ENCODE measurements around the gene ZNF80. TPM values are rescaled to one million over a fixed set of nuclear protein-coding genes. Genes with fewer than 3 reads are reported as not detected.
"Not testable (repeated sequence)": the region's sequence is repeated elsewhere in the genome, so short reads cannot be mapped to it uniquely, and the experiment has no call there.

Gene ZNF80
- total RNA-seq, 2 donors from 2014 or later = not detected

DNA sequence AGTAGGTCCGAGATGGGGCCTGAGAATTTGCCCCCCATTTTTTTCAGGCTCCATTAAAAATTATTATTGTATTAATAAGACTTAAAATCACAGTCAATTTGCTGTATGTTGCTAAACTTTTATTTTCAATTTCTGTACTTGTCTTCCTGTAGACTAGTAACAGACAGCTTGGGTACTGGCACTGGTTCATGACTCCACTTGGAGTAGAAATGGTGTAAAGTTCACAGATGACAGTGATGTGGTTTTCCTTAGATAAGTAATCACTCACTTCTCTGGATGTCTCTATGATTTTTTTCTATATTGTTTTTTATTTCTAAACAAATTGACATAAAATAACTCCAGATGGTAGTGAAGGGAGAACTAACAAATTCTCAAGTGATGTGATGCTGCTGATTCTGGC lies 15.6 kb upstream of the ZNF80 start:
- Histone ChIP-seq H3K4me3 (no peak overlapping the region), H3K27ac (no peak overlapping the region), H3K36me3 (no peaks in the 10 kb centered on the region), H3K9me3 (no peaks in the 10 kb centered on the region), H3K4me1 (ENCODE audit: control insufficient read depth in 1 of 2, low read depth in 2 of 2) (no peaks in the 10 kb centered on the region), H3K27me3 (replicated peaks; ENCODE audit: insufficient read depth) (no peaks in the 10 kb centered on the region)
- ATAC-seq (ENCODE audit: insufficient number of reproducible peaks, low FRiP score, low read depth) (no peak), DNase-seq (ENCODE audit: low spot score) (no peak)
- TF ChIP-seq, protein P1, sequence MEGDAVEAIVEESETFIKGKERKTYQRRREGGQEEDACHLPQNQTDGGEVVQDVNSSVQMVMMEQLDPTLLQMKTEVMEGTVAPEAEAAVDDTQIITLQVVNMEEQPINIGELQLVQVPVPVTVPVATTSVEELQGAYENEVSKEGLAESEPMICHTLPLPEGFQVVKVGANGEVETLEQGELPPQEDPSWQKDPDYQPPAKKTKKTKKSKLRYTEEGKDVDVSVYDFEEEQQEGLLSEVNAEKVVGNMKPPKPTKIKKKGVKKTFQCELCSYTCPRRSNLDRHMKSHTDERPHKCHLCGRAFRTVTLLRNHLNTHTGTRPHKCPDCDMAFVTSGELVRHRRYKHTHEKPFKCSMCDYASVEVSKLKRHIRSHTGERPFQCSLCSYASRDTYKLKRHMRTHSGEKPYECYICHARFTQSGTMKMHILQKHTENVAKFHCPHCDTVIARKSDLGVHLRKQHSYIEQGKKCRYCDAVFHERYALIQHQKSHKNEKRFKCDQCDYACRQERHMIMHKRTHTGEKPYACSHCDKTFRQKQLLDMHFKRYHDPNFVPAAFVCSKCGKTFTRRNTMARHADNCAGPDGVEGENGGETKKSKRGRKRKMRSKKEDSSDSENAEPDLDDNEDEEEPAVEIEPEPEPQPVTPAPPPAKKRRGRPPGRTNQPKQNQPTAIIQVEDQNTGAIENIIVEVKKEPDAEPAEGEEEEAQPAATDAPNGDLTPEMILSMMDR (IDR thresholded peaks at IDR 0.05) = no peak

DNA sequence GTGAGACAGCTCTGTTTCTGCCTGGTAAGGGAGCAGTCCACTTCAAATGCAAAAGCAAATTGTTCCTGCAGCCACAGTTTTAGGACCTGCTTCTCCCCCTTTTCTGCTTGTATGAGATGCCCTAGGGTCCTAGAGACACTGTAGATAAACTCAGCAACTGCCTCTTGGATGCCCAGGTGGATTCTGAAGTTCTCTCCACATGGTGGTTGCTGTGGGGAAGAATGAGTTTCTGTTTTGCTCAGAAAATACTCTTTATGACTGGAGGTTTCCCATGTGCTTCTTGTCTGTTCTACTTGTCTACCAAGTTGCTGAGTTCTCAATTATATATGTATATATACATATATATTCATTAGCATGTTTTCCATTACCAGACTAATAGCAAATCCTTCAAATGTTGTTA lies 5.6 kb upstream of the ZNF80 start:
- no peaks in the 10 kb centered on the region for H3K9me3 ChIP-seq
- no peaks in the 10 kb centered on the region for H3K4me1 ChIP-seq (ENCODE audit: control insufficient read depth in 1 of 2, low read depth in 2 of 2)
- no peak for DNase-seq (ENCODE audit: low spot score)
- H3K4me3 ChIP-seq = no peak overlapping the region
- H3K27ac ChIP-seq = no peak overlapping the region
- H3K27me3 ChIP-seq (replicated peaks; ENCODE audit: insufficient read depth) = no peaks in the 10 kb centered on the region
- TF ChIP-seq, protein P1 (IDR thresholded peaks at IDR 0.05) = no peak
- H3K36me3 ChIP-seq = no peaks in the 10 kb centered on the region
- no peak for ATAC-seq (ENCODE audit: insufficient number of reproducible peaks, low FRiP score, low read depth)

DNA sequence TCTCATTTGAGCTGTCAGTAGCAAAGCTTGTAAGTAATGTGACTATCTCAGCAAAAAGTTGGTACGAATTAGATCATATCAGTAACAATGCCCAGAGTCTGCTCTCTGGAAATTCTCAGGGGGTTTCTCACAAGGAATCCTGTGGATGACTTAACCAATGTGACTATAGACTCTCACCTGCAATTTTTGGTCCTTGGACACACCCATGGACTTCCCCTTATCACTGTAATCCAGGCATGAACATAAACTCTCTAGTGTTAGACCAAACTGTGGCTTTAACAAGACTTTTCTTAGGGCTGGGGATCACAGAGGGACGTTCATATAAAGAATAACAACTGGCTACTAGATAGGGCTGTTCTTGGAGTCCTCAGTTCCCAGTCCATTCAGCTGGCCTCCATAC lies 3.9 kb upstream of the ZNF80 start:
- no peaks in the 10 kb centered on the region for H3K36me3 ChIP-seq
- H3K9me3 ChIP-seq = no peaks in the 10 kb centered on the region
- TF ChIP-seq, protein P1 (IDR thresholded peaks at IDR 0.05) = no peak
- DNase-seq (ENCODE audit: low spot score) = no peak
- no peak for ATAC-seq (ENCODE audit: insufficient number of reproducible peaks, low FRiP score, low read depth)
- no peak overlapping the region for H3K27ac ChIP-seq
- no peaks in the 10 kb centered on the region for H3K4me1 ChIP-seq (ENCODE audit: control insufficient read depth in 1 of 2, low read depth in 2 of 2)
- no peak overlapping the region for H3K4me3 ChIP-seq
- H3K27me3 ChIP-seq (replicated peaks; ENCODE audit: insufficient read depth) = no peaks in the 10 kb centered on the region

DNA sequence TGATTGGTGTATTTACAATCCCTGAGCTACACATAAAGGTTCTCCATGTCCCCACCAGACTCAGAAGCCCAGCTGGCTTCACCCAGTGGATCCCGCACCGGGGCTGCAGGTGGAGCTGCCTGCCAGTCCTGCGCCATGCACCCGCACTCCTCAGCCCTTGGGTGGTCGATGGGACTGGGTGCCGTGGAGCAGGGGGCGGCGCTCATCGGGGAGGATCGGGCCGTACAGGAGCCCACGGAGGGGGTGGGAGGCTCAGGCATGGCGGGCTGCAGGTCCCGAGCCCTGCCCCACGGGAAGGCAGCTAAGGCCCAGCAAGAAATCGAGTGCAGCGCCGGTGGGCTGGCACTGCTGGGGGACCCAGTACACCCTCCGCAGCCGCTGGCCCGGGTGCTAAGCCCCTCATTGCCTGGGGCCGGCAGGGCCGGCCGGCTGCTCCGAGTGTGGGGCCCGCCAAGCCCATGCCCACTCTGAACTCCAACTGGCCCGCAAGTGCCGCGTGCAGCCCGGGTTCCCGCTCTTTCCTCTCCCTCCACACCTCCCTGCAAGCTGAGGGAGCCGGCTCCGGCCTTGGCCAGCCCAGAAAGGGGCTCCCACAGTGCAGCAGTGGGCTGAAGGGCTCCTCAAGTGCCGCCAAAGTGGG lies 888 bp upstream of the ZNF80 start:
- H3K4me3 ChIP-seq; DNase-seq (ENCODE audit: low spot score); H3K36me3 ChIP-seq; ATAC-seq (ENCODE audit: insufficient number of reproducible peaks, low FRiP score, low read depth); H3K4me1 ChIP-seq (ENCODE audit: control insufficient read depth in 1 of 2, low read depth in 2 of 2); H3K27me3 ChIP-seq (replicated peaks; ENCODE audit: insufficient read depth); H3K9me3 ChIP-seq; H3K27ac ChIP-seq: not testable (repeated sequence)

DNA sequence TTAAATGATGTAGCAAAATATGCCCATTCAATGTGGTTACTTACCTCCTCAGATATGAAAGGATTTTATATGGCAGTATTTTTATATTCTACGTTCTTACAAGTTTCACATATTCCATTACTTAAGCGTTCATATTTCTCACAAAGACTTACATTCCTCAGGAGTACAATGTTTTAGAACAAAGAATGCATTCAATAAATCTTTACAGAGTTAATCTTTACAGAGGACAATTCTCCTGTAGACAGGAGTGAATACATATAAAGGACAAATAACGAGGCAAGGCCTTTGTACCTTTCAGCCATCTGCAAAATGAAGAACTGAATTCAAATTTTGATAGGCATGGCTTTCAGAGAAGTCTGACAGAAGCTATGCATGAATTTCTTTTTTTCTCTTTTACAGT lies 1.9 kb downstream of the ZNF80 start:
- no peaks in the 10 kb centered on the region for H3K36me3 ChIP-seq
- ATAC-seq (ENCODE audit: insufficient number of reproducible peaks, low FRiP score, low read depth) (no peak), DNase-seq (ENCODE audit: low spot score) (no peak)
- H3K4me1 ChIP-seq (ENCODE audit: control insufficient read depth in 1 of 2, low read depth in 2 of 2) = no peaks in the 10 kb centered on the region
- no peaks in the 10 kb centered on the region for H3K9me3 ChIP-seq
- H3K27ac ChIP-seq = no peak overlapping the region
- TF ChIP-seq, protein P1 (IDR thresholded peaks at IDR 0.05) = no peak
- no peaks in the 10 kb centered on the region for H3K27me3 ChIP-seq (replicated peaks; ENCODE audit: insufficient read depth)
- H3K4me3 ChIP-seq = no peak overlapping the region

DNA sequence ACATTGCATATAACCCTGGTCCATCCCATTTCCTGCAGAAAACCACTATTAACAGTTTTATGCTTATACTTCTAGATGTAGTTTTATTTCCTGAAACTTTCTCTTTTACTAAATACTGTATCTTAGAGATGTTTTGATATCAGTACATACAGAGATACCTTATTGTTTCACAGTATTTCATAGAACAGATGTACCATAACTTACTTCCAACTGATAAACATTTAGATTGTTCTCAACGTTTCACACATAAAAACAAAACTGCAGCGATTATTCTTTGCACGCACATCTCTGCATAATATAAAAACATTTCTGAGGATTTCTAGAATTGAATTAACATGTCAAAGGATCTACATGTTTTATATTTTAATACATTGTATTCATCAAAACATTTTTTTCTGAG lies 2.6 kb downstream of the ZNF80 start:
- DNase-seq (ENCODE audit: low spot score) (no peak), ATAC-seq (ENCODE audit: insufficient number of reproducible peaks, low FRiP score, low read depth) (no peak)
- Histone ChIP-seq H3K27me3 (replicated peaks; ENCODE audit: insufficient read depth) (no peaks in the 10 kb centered on the region), H3K4me3 (no peak overlapping the region), H3K27ac (no peak overlapping the region), H3K4me1 (ENCODE audit: control insufficient read depth in 1 of 2, low read depth in 2 of 2) (no peaks in the 10 kb centered on the region), H3K36me3 (no peaks in the 10 kb centered on the region), H3K9me3 (no peaks in the 10 kb centered on the region)
- TF ChIP-seq, protein P1 (IDR thresholded peaks at IDR 0.05) = no peak

All from thoracic aorta (tissue), 2 donors.